Measurements from ENCODE around the gene LDLRAD3. TPM values are rescaled to one million over a fixed set of nuclear protein-coding genes. Genes with fewer than 3 reads are reported as not detected.

The LDLRAD3 gene
- polyA plus RNA-seq, 1 donor: 26.6 TPM

GRCh38 chr11:36051235-36052144, 107.6 kb downstream of the LDLRAD3 start:
- no peak for DNase-seq

- no peak for DNase-seq
These were observed 109.4 kb downstream of the LDLRAD3 start for GRCh38 chr11:36053281-36053680.

- no peak for DNase-seq
These were observed 110.0 kb downstream of the LDLRAD3 start for GRCh38 chr11:36053862-36054261.

- DNase-seq: no peak
These were observed 110.8 kb downstream of the LDLRAD3 start for GRCh38 chr11:36054628-36055027.

GRCh38 chr11:36056160-36056751, 112.4 kb downstream of the LDLRAD3 start:
- DNase-seq: no peak

- DNase-seq: peak; percentile 52
These were observed 113.6 kb downstream of the LDLRAD3 start for GRCh38 chr11:36057379-36058042.

- no peak for DNase-seq
These were observed 115.8 kb downstream of the LDLRAD3 start for GRCh38 chr11:36059660-36060059.

- no peak for DNase-seq
These were observed 117.1 kb downstream of the LDLRAD3 start for GRCh38 chr11:36060926-36061325.

GRCh38 chr11:36061471-36061870, 117.6 kb downstream of the LDLRAD3 start:
- DNase-seq: no peak

GRCh38 chr11:36062796-36063365, 119.0 kb downstream of the LDLRAD3 start:
- no peak for DNase-seq

GRCh38 chr11:36065436-36065835, 121.6 kb downstream of the LDLRAD3 start:
- no peak for DNase-seq

- DNase-seq: no peak
These were observed 123.0 kb downstream of the LDLRAD3 start for GRCh38 chr11:36066891-36067290.

- DNase-seq: no peak
These were observed 125.8 kb downstream of the LDLRAD3 start for GRCh38 chr11:36069576-36070212.

- DNase-seq: no peak
These were observed 126.5 kb downstream of the LDLRAD3 start for GRCh38 chr11:36070213-36070953.

- no peak for DNase-seq
These were observed 127.1 kb downstream of the LDLRAD3 start for GRCh38 chr11:36070954-36071330.

- DNase-seq: no peak
These were observed 128.1 kb downstream of the LDLRAD3 start for GRCh38 chr11:36071917-36072500.

GRCh38 chr11:36073411-36074203, 129.7 kb downstream of the LDLRAD3 start:
- peak; percentile 69 for DNase-seq

GRCh38 chr11:36074941-36075431, 131.1 kb downstream of the LDLRAD3 start:
- no peak for DNase-seq

GRCh38 chr11:36077368-36077767, 133.5 kb downstream of the LDLRAD3 start:
- DNase-seq: no peak

Measured in hindlimb muscle (tissue), 1 donor.